Osteoblast (primary cell): Measurements from ENCODE around the gene TAF1L. TPM values are rescaled to one million over a fixed set of nuclear protein-coding genes. Genes with fewer than 3 reads are reported as not detected.

Experiments
- DNase-seq: peaks from one replicate; pipeline ENCODE4 v3.0.0; 2011; ENCODE audit warnings: low spot score, mixed read lengths; ENCODE audit not compliant: insufficient read length; ENCODE audit errors: missing footprints
- H2AFZ ChIP-seq: 2 replicates; pipeline ENCODE4 v1.6.0; 2011; ENCODE audit warnings: mild to moderate bottlenecking, low read length
- H3K27ac ChIP-seq: 2 replicates; pipeline ENCODE4 v1.5.1; 2011; ENCODE audit warnings: mild to moderate bottlenecking, low read depth, low read length, moderate library complexity
- H3K27me3 ChIP-seq: 2 replicates; pipeline ENCODE4 v1.6.0; 2012; ENCODE audit warnings: mild to moderate bottlenecking, control low read depth, inconsistent platforms, low read length, moderate library complexity; ENCODE audit not compliant: insufficient read depth
- H3K36me3 ChIP-seq: 2 replicates; pipeline ENCODE4 v1.5.1; 2011; ENCODE audit warnings: mild to moderate bottlenecking, low read length, control low read depth, moderate library complexity; ENCODE audit not compliant: insufficient read depth
- H3K4me1 ChIP-seq: 2 replicates; pipeline ENCODE4 v1.5.1; 2011; ENCODE audit warnings: mild to moderate bottlenecking, low read length, control low read depth, moderate library complexity; ENCODE audit not compliant: insufficient read depth
- H3K4me2 ChIP-seq: 2 replicates; pipeline ENCODE4 v1.6.0; 2011; ENCODE audit warnings: mild to moderate bottlenecking, low read length; ENCODE audit not compliant: insufficient read depth
- H3K4me3 ChIP-seq: fragments of 200-600 bp; sonication (generic); 3 replicates; pipeline ENCODE4 v1.5.1; 2012; ENCODE audit warnings: mild to moderate bottlenecking, low read length, inconsistent platforms; ENCODE audit not compliant: insufficient read depth
- H3K79me2 ChIP-seq: 2 replicates; pipeline ENCODE4 v1.6.0; 2012; ENCODE audit warnings: mild to moderate bottlenecking, low read length, control low read depth, inconsistent platforms; ENCODE audit not compliant: insufficient read depth
- H3K9me3 ChIP-seq: 2 replicates; pipeline ENCODE4 v1.5.1; 2011; ENCODE audit warnings: low read depth, low read length, control low read depth
- H4K20me1 ChIP-seq: 2 replicates; pipeline ENCODE4 v1.6.0; 2012; ENCODE audit warnings: mild to moderate bottlenecking, low read length, control low read depth; ENCODE audit not compliant: insufficient read depth
- CTCF ChIP-seq: IDR thresholded peaks from 2 replicates; pipeline ENCODE4 v1.5.1; 2011; ENCODE audit warnings: mild to moderate bottlenecking, low read depth, low read length, moderate library complexity; ENCODE audit errors: extremely low read depth
- total RNA-seq: library from RNA; depleted of rRNA; stranded (reverse); fragments of >200 nt; gene quantifications from 2 replicates; pipeline ENCODE4 v1.2.3, GENCODE V29; 2012

TAF1L gene
- total RNA-seq, 1 donor: not detected

- H3K4me1 ChIP-seq: no peaks in the 10 kb centered on the region
- H3K79me2 ChIP-seq: no peaks in the 10 kb centered on the region
- no peak overlapping the region for H2AFZ ChIP-seq
- H3K9me3 ChIP-seq: no peaks in the 10 kb centered on the region
- no peaks in the 10 kb centered on the region for H3K27me3 ChIP-seq
- no peak overlapping the region for H3K4me2 ChIP-seq
- H4K20me1 ChIP-seq: no peaks in the 10 kb centered on the region
- peak; percentile 6 for DNase-seq
- no peak overlapping the region for H3K27ac ChIP-seq
- H3K4me3 ChIP-seq: no peak overlapping the region
- no peaks in the 10 kb centered on the region for H3K36me3 ChIP-seq
- TF ChIP-seq CTCF: no peak
Measured at GRCh38 chr9:32590898-32591297, 44.6 kb downstream of the TAF1L start.

GRCh38 chr9:32590476-32590875 lies 45.0 kb downstream of the TAF1L start:
- no peaks in the 10 kb centered on the region for H3K4me1 ChIP-seq
- no peaks in the 10 kb centered on the region for H3K36me3 ChIP-seq
- H3K27ac ChIP-seq: no peak overlapping the region
- H3K4me3 ChIP-seq: no peak overlapping the region
- no peak for DNase-seq
- no peaks in the 10 kb centered on the region for H3K9me3 ChIP-seq
- no peak for TF ChIP-seq CTCF
- no peaks in the 10 kb centered on the region for H4K20me1 ChIP-seq
- no peak overlapping the region for H2AFZ ChIP-seq
- H3K4me2 ChIP-seq: no peak overlapping the region
- no peaks in the 10 kb centered on the region for H3K79me2 ChIP-seq
- H3K27me3 ChIP-seq: no peaks in the 10 kb centered on the region

GRCh38 chr9:32589083-32589723 lies 46.3 kb downstream of the TAF1L start:
- peak; percentile 62 for TF ChIP-seq CTCF
- H3K4me3 ChIP-seq: no peak overlapping the region

GRCh38 chr9:32587901-32588300 lies 47.6 kb downstream of the TAF1L start:
- H3K27me3 ChIP-seq: no peaks in the 10 kb centered on the region
- no peak for TF ChIP-seq CTCF
- DNase-seq: no peak

More at GRCh38 chr9:32589083-32589723, 46.3 kb downstream of the TAF1L start:
- H3K4me2 ChIP-seq: no peak overlapping the region
- H3K27ac ChIP-seq: no peak overlapping the region
- no peak overlapping the region for H2AFZ ChIP-seq
- peak; percentile 69 for DNase-seq
- H3K36me3 ChIP-seq: no peaks in the 10 kb centered on the region
- no peaks in the 10 kb centered on the region for H3K4me1 ChIP-seq
- H3K79me2 ChIP-seq: no peaks in the 10 kb centered on the region
- H3K9me3 ChIP-seq: no peaks in the 10 kb centered on the region
- H3K27me3 ChIP-seq: no peaks in the 10 kb centered on the region
- no peaks in the 10 kb centered on the region for H4K20me1 ChIP-seq

More at GRCh38 chr9:32587901-32588300, 47.6 kb downstream of the TAF1L start:
- Histone ChIP-seq H3K79me2 (no peaks in the 10 kb centered on the region), H3K36me3 (no peaks in the 10 kb centered on the region), H3K27ac (no peak overlapping the region), H2AFZ (no peak overlapping the region), H3K4me2 (no peak overlapping the region), H3K9me3 (no peaks in the 10 kb centered on the region), H3K4me3 (no peak overlapping the region), H4K20me1 (no peaks in the 10 kb centered on the region), H3K4me1 (no peaks in the 10 kb centered on the region)
